GM06990 (cell line): ENCODE measurements around the gene PAMR1.

ENCODE experiments used
- DNase-seq: peaks from one replicate; pipeline ENCODE4 v3.0.0-alpha.2; 2011; ENCODE audit not compliant: insufficient read length; ENCODE audit errors: extremely low read depth
- H3K27me3 ChIP-seq: replicated peaks from 2 replicates; pipeline ENCODE4 v1.6.0; 2011; ENCODE audit warnings: low read length; ENCODE audit not compliant: control insufficient read depth, insufficient read depth
- H3K36me3 ChIP-seq: 2 replicates; pipeline ENCODE4 v1.5.1; 2011; ENCODE audit warnings: low read length; ENCODE audit not compliant: control insufficient read depth, insufficient read depth
- H3K4me3 ChIP-seq: replicated peaks from 2 replicates; pipeline ENCODE4 v1.5.1; 2011; ENCODE audit warnings: low read depth, mild to moderate bottlenecking, control low read depth, low read length
- CTCF ChIP-seq: IDR thresholded peaks from 2 replicates; pipeline ENCODE4 v1.5.1; 2011; ENCODE audit warnings: low read length, control low read depth, mild to moderate bottlenecking, inconsistent platforms; ENCODE audit not compliant: insufficient read depth, poor library complexity, severe bottlenecking

The PAMR1 gene

DNA sequence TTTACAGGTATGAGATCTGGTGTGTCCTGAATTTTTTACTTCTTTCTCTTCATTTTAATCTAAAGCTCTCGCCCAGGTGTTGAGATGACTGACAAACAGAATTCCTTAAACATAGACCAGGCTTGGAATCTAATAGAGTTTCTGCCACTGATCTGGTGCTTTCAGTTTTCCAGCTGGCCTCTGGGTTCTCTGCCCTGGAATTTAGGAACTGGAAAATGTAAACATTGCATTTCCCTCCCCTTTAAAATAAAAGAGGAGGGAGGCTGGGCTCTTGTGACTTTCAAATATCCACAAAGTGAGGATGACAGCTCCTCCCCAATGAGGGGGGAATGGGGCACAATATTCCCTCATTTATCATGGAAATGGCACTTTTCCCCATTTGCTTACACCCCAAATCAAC is 5.0 kb downstream of the PAMR1 start:
- DNase-seq, result no peak
- no peak for TF ChIP-seq CTCF
- H3K27me3 ChIP-seq, result peaks cover 2% of the 10 kb centered on the region
- H3K36me3 ChIP-seq, result no peaks in the 10 kb centered on the region
- H3K4me3 ChIP-seq, result no peak overlapping the region

DNA sequence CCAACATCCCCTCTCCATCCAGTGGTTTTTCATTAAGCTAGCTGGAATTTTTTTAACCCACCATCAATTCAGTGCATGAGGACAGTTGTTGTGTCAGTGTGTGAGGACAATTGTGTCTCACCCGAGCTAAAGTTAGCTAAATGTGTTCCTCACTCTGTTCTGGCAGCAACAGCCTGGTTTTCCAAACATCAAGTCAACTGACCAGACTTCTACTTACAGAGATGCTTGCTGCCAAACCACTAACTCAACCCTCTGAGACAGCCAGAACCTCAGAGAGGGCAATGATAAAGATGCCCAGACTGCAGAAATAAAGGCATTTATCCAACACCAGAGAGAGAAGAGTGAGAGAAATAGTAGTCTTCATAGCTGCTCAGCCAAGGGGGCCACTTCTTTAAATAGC is 6.7 kb downstream of the PAMR1 start:
- peaks cover 1% of the 10 kb centered on the region for H3K27me3 ChIP-seq
- TF ChIP-seq CTCF, result no peak

DNA sequence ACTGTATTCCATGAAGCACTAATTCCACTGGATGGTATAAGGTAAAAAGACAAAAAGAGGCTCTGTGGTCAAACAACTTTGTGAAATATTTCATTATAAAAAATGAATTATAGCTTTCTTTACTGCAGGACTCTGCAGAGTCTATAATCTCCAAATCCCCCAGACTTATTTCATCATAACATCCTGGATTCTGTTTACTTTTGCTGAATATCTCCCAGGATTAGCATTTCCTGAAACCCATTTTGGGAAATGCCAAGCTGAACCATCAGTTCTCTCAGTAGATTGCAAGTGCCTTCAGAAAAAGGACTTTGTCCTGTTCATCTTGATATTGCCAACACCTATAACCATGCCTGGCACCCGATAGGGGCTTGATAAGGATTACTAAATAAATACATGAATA is 7.9 kb downstream of the PAMR1 start:
- H3K4me3 ChIP-seq, result no peak overlapping the region
- no peak for TF ChIP-seq CTCF
- peaks cover 1% of the 10 kb centered on the region; the same call in 1 of the 2 replicates for H3K27me3 ChIP-seq
- no peaks in the 10 kb centered on the region for H3K36me3 ChIP-seq
- no peak for DNase-seq

More for the DNA sequence above, 6.7 kb downstream of the PAMR1 start:
- Histone ChIP-seq H3K36me3 (no peaks in the 10 kb centered on the region), H3K4me3 (no peak overlapping the region)
- no peak for DNase-seq

GRCh38 chr11:35516403-35516802 is 9.0 kb downstream of the PAMR1 start:
- Histone ChIP-seq H3K4me3 (no peak overlapping the region), H3K27me3 (peaks cover 5% of the 10 kb centered on the region; the same call in 1 of the 2 replicates), H3K36me3 (no peaks in the 10 kb centered on the region)
- TF ChIP-seq CTCF, result no peak
- DNase-seq, result no peak

DNA sequence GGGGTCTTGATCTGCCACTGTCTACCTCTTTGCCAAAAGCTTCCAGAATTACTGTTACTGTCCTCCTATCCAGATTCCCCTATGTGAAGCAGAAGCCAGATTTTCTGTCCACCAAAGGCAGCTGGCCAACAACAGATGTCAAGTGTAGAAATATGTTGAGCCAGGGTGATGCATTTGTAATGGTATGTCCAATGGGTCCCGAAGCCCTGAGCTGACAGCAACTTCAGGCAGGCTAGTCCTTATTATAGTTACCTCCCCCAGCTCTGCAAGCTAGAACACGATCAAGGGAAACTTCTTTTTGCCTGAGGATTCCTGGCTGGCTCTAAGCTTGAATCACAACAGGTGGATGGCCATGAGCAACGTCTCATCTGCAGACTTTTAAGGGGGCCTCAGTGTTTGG is 10.2 kb downstream of the PAMR1 start:
- peaks cover 5% of the 10 kb centered on the region; the same call in 1 of the 2 replicates for H3K27me3 ChIP-seq
- no peaks in the 10 kb centered on the region for H3K36me3 ChIP-seq
- no peak for DNase-seq
- no peak for TF ChIP-seq CTCF
- H3K4me3 ChIP-seq, result no peak overlapping the region

GRCh38 chr11:35514481-35514880 is 10.9 kb downstream of the PAMR1 start:
- no peak for DNase-seq
- peaks cover 5% of the 10 kb centered on the region; the same call in 1 of the 2 replicates for H3K27me3 ChIP-seq
- H3K4me3 ChIP-seq, result no peak overlapping the region
- H3K36me3 ChIP-seq, result no peaks in the 10 kb centered on the region
- no peak for TF ChIP-seq CTCF
